WERI-Rb-1 (cell line): ENCODE results near the gene HADHA.

Source experiments
- DNase-seq: peaks from one replicate; pipeline ENCODE4 v3.0.0-alpha.2; 2020
- H3K27ac ChIP-seq: fragments of 250-450 bp; sonication (Bioruptor Pico); 2 replicates; pipeline ENCODE4 v1.5.1; 2020; ENCODE audit warnings: mild to moderate bottlenecking, moderate library complexity
- H3K27me3 ChIP-seq: fragments of 250-450 bp; sonication (Bioruptor Pico); 2 replicates; pipeline ENCODE4 v1.5.1; 2021; ENCODE audit warnings: mild to moderate bottlenecking, low read depth, moderate library complexity; ENCODE audit not compliant: insufficient read depth, severe bottlenecking
- H3K36me3 ChIP-seq: fragments of 250-450 bp; sonication (Bioruptor Pico); 2 replicates; pipeline ENCODE4 v1.5.1; 2020; ENCODE audit warnings: mild to moderate bottlenecking, moderate library complexity
- H3K4me3 ChIP-seq: 2 replicates; pipeline ENCODE4 v1.5.1; 2011; ENCODE audit warnings: low read depth, mild to moderate bottlenecking, control low read depth, low read length
- H3K9me3 ChIP-seq: fragments of 250-450 bp; sonication (Bioruptor Pico); 2 replicates; pipeline ENCODE4 v1.5.1; 2021; ENCODE audit warnings: mild to moderate bottlenecking, moderate library complexity; ENCODE audit not compliant: severe bottlenecking
- CTCF ChIP-seq: IDR thresholded peaks from 2 replicates; pipeline ENCODE4 v1.5.1; 2011; ENCODE audit warnings: low read depth, mild to moderate bottlenecking, control low read depth, inconsistent platforms, low read length

Gene HADHA

DNA sequence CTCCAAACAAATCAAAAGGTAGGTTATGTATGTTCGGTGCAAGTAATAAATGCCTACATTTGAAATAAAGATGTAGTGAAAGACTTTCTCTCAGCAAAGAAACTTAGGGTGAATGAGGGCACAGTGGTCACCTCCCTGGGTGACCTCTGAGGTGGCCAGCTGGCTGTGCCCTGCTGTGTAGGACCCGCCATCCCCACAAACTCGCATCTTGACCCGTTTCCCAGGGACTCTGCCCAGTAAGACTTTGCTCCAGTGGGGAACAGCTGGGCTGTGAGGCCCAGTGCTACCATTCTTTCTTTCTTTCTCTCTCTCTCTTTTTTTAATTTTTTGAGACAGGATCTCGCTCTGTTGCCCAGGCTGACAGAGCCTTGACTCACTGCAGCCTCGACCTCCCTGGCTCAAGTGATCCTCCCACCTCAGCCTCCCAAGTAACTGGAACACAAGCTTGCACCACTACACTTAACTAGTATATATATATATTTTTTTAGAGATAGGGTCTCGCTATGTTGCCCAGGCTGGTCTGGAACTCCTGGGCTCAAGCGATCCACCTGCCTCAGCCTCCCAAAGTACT lies 79.7 kb downstream of the HADHA start:
- TF ChIP-seq CTCF = no peak
- Histone ChIP-seq H3K36me3 (no peaks in the 10 kb centered on the region), H3K27ac (no peak overlapping the region), H3K4me3 (no peak overlapping the region), H3K27me3 (no peaks in the 10 kb centered on the region), H3K9me3 (no peaks in the 10 kb centered on the region)
- no peak for DNase-seq

- DNase-seq = no peak
- Histone ChIP-seq H3K4me3 (no peak overlapping the region), H3K9me3 (no peaks in the 10 kb centered on the region), H3K27ac (no peak overlapping the region), H3K27me3 (no peaks in the 10 kb centered on the region), H3K36me3 (no peaks in the 10 kb centered on the region)
- no peak for TF ChIP-seq CTCF
Observed at GRCh38 chr2:26164231-26164630, 80.2 kb downstream of the HADHA start.

GRCh38 chr2:26162963-26163362 lies 81.5 kb downstream of the HADHA start:
- no peak for DNase-seq

GRCh38 chr2:26161926-26162325 lies 82.5 kb downstream of the HADHA start:
- no peak for TF ChIP-seq CTCF

More at GRCh38 chr2:26162963-26163362, 81.5 kb downstream of the HADHA start:
- Histone ChIP-seq H3K36me3 (no peaks in the 10 kb centered on the region), H3K4me3 (no peak overlapping the region), H3K27ac (no peak overlapping the region), H3K27me3 (no peaks in the 10 kb centered on the region), H3K9me3 (no peaks in the 10 kb centered on the region)
- TF ChIP-seq CTCF = no peak

DNA sequence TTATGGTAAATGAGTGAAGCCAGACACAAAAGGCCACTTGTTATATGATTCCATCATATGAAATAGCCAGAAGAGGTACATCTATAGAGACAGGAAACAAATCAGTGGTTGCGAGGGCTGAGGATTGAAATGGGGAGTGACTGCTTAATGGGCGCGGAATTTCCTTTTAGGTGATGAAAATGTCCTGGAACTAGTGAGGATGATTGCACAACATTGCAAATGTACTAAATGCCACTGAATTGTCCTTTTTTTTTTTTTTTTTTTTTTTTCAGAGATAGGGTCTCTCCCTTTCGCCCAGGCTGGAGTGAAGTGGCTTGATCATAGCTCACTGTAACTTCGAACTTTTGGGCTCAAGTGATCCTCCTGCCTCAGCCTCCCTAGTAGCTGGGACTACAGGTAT lies 86.9 kb downstream of the HADHA start:
- no peak overlapping the region for H3K4me3 ChIP-seq
- no peaks in the 10 kb centered on the region for H3K36me3 ChIP-seq
- TF ChIP-seq CTCF = no peak
- H3K9me3 ChIP-seq = peaks cover 8% of the 10 kb centered on the region
- no peak overlapping the region for H3K27ac ChIP-seq
- no peaks in the 10 kb centered on the region for H3K27me3 ChIP-seq
- DNase-seq = no peak

More at GRCh38 chr2:26161926-26162325, 82.5 kb downstream of the HADHA start:
- Histone ChIP-seq H3K27ac (no peak overlapping the region), H3K27me3 (no peaks in the 10 kb centered on the region), H3K9me3 (no peaks in the 10 kb centered on the region), H3K36me3 (no peaks in the 10 kb centered on the region), H3K4me3 (no peak overlapping the region)
- no peak for DNase-seq

GRCh38 chr2:26150243-26150642 lies 94.2 kb downstream of the HADHA start:
- DNase-seq = no peak
- Histone ChIP-seq H3K4me3 (no peak overlapping the region), H3K9me3 (peaks cover 6% of the 10 kb centered on the region), H3K36me3 (no peaks in the 10 kb centered on the region), H3K27ac (no peak overlapping the region), H3K27me3 (no peaks in the 10 kb centered on the region)
- TF ChIP-seq CTCF = no peak
